K562 (cell line): ENCODE measurements around the gene ZFP92. TPM values are rescaled to one million over a fixed set of nuclear protein-coding genes. Genes with fewer than 3 reads are reported as not detected.
A peak's percentile ranks its signal among the peaks of the same experiment; 100 is the strongest.

Experiments used
- CBFB ChIP-seq: sonication (generic); formaldehyde crosslinking; IDR thresholded peaks from 2 replicates; pipeline ENCODE4 v1.4.0; 2020; ENCODE audit warnings: mild to moderate bottlenecking, missing genetic modification reagents
- CBX1 ChIP-seq: sonication (generic); IDR thresholded peaks from 2 replicates; pipeline ENCODE4 v1.6.1; 2016; ENCODE audit warnings: antibody characterized with exemption, low read depth, mild to moderate bottlenecking
- CREB3L1 ChIP-seq: fragments of 450-650 bp; IDR thresholded peaks from 2 replicates; pipeline ENCODE4 v1.6.1; 2014; ENCODE audit warnings: low read depth, mild to moderate bottlenecking, moderate library complexity, borderline replicate concordance
- DNMT1 ChIP-seq: fragments of 450-650 bp; IDR thresholded peaks from 2 replicates; pipeline ENCODE4 v1.6.1; 2016; ENCODE audit warnings: antibody characterized with exemption, mild to moderate bottlenecking
- ELK1 ChIP-seq: sonication (generic); formaldehyde crosslinking; IDR thresholded peaks from 2 replicates; pipeline ENCODE4 v1.8.1; 2022; ENCODE audit warnings: missing genetic modification reagents
- KLF16 ChIP-seq: IDR thresholded peaks from 2 replicates; pipeline ENCODE4 v1.6.1; 2016; ENCODE audit warnings: antibody characterized with exemption
- MAZ ChIP-seq, 2 experiments: fragments of 450-650 bp in 1 of 2; sonication (generic) in 1 of 2; formaldehyde crosslinking; IDR thresholded peaks in 1 of 2; conservative IDR thresholded peaks in 1 of 2; 2 replicates each; pipeline versions ENCODE4 v1.4.0 to v1.5.0; 2020; ENCODE audit warnings: mild to moderate bottlenecking in 1 of 2, missing genetic modification reagents in 1 of 2
- MCM3 ChIP-seq: fragments of 450-650 bp; IDR thresholded peaks from 2 replicates; pipeline ENCODE4 v1.6.1; 2016
- NELFE ChIP-seq: IDR thresholded peaks from 2 replicates; pipeline ENCODE4 v1.6.1; 2011; ENCODE audit warnings: mild to moderate bottlenecking; ENCODE audit not compliant: insufficient read depth, insufficient read length
- PML ChIP-seq: IDR thresholded peaks from 2 replicates; pipeline ENCODE4 v1.6.1; 2012; ENCODE audit warnings: low read length, inconsistent platforms
- PTTG1 ChIP-seq: fragments of 450-650 bp; IDR thresholded peaks from 2 replicates; pipeline ENCODE4 v1.6.1; 2016; ENCODE audit warnings: low read depth, mild to moderate bottlenecking, missing genetic modification characterization, missing compliant biosample characterization
- RBM34 ChIP-seq: fragments of 200-400 bp; formaldehyde crosslinking; IDR thresholded peaks from 2 replicates; pipeline ENCODE4 v1.6.1; 2018; ENCODE audit warnings: low read length, borderline replicate concordance; ENCODE audit not compliant: insufficient read depth
- SMAD1 ChIP-seq: fragments of 150-350 bp; IDR thresholded peaks from 2 replicates; pipeline ENCODE4 v1.6.1; 2014; ENCODE audit warnings: low read length, low read depth; ENCODE audit not compliant: partially characterized antibody
- U2AF1 ChIP-seq: fragments of 200-400 bp; formaldehyde crosslinking; optimal IDR thresholded peaks from 2 replicates; pipeline ENCODE3; 2017; ENCODE audit warnings: mild to moderate bottlenecking, low read depth, low read length, moderate library complexity
- ZBTB49 ChIP-seq: sonication (generic); formaldehyde crosslinking; IDR thresholded peaks from 2 replicates; pipeline ENCODE4 v1.8.0; 2022; ENCODE audit warnings: missing genetic modification reagents, mild to moderate bottlenecking, borderline replicate concordance
- ZFP91 ChIP-seq: sonication (generic); formaldehyde crosslinking; IDR thresholded peaks from 2 replicates; pipeline ENCODE4 v1.8.0; 2022; ENCODE audit warnings: mild to moderate bottlenecking, missing genetic modification reagents
- ZNF239 ChIP-seq: fragments of 250-450 bp; sonication (Bioruptor Pico); IDR thresholded peaks from 2 replicates; pipeline ENCODE4 v1.4.0; 2020; ENCODE audit warnings: mild to moderate bottlenecking
- polyA plus RNA-seq, 8 experiments: library from polyadenylated mRNA; depleted of rRNA in 4 of 8; stranded (reverse) in 5 of 8; unstranded in 3 of 8; fragments of >200 nt; fragmentation: Nextera tagmentation in 2 of 8; fragmentation: Illumina TruSeq in 1 of 8; extraction: Ambion mirVana in 2 of 8; extraction: Trizol in 1 of 8; gene quantifications; 2 replicates each; pipeline versions ENCODE4 v1.2.1 to v1.2.3, GENCODE V29; 2011 to 2014; ENCODE audit warnings: inconsistent platforms in 1 of 8, missing spikeins in 1 of 8
- total RNA-seq, 7 experiments: library from RNA; depleted of rRNA in 6 of 7; stranded (reverse); fragments of >200 nt in 6 of 7; fragmentation: Illumina TruSeq in 2 of 7; extraction: Trizol in 2 of 7; gene quantifications; 2 replicates each; pipeline versions ENCODE4 v1.2.1 to v1.2.3, GENCODE V29; 2011 to 2021; ENCODE audit warnings: low replicate concordance in 1 of 7
- TF ChIP-seq, protein P1 (sequence below): fragments of 450-650 bp; formaldehyde crosslinking; IDR thresholded peaks from 2 replicates; pipeline ENCODE4 v1.4.0; 2020; ENCODE audit warnings: mild to moderate bottlenecking, moderate library complexity
- TF ChIP-seq, protein P2 (sequence below): sonication (generic); formaldehyde crosslinking; IDR thresholded peaks from 2 replicates; pipeline ENCODE4 v1.8.0; 2022; ENCODE audit warnings: mild to moderate bottlenecking, missing genetic modification reagents

Gene ZFP92
- total and polyA plus RNA-seq, 9 of the 15 experiments (the other 6 are each of a cell fraction or from before 2014, with no cell fraction given): 0.32 to 3.3 (median 1.8) TPM

GRCh38 chrX:153381684-153382532, 29.4 kb upstream of the ZFP92 start (continued):
- TF ChIP-seq ZBTB49 (CRISPR knock-in tag): no peak
- TF ChIP-seq PML: no peak
- no peak for TF ChIP-seq ZFP91 (CRISPR knock-in tag)
- TF ChIP-seq CBFB (CRISPR knock-in tag): no peak
- TF ChIP-seq CREB3L1: no peak; the same call in 1 of the 2 replicates
- TF ChIP-seq, protein P1, sequence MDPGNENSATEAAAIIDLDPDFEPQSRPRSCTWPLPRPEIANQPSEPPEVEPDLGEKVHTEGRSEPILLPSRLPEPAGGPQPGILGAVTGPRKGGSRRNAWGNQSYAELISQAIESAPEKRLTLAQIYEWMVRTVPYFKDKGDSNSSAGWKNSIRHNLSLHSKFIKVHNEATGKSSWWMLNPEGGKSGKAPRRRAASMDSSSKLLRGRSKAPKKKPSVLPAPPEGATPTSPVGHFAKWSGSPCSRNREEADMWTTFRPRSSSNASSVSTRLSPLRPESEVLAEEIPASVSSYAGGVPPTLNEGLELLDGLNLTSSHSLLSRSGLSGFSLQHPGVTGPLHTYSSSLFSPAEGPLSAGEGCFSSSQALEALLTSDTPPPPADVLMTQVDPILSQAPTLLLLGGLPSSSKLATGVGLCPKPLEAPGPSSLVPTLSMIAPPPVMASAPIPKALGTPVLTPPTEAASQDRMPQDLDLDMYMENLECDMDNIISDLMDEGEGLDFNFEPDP (CRISPR knock-in tag): no peak
- TF ChIP-seq KLF16: no peak
- no peak for TF ChIP-seq SMAD1
- no peak for TF ChIP-seq MCM3
- no peak for TF ChIP-seq DNMT1
- TF ChIP-seq MAZ (CRISPR knock-in tag; conservative IDR thresholded peaks at IDR 0.05 in 1 of 2, IDR thresholded peaks at IDR 0.05 in 1 of 2): peak; percentile 41 to 43; a peak in 2 of 4 replicates
- TF ChIP-seq ELK1 (CRISPR knock-in tag): no peak
- TF ChIP-seq U2AF1: no peak
- TF ChIP-seq, protein P2, sequence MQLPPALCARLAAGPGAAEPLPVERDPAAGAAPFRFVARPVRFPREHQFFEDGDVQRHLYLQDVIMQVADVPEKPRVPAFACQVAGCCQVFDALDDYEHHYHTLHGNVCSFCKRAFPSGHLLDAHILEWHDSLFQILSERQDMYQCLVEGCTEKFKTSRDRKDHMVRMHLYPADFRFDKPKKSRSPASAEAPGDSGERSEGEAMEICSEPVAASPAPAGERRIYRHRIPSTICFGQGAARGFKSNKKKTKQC: no peak
- TF ChIP-seq PTTG1 (tag): no peak
- TF ChIP-seq ZNF239 (CRISPR knock-in tag): no peak
- TF ChIP-seq CBX1: no peak
- no peak for TF ChIP-seq RBM34
- no peak for TF ChIP-seq NELFE
